A673 (cell line): ENCODE measurements around the gene CUL9.

Experiments used
- EZH2 ChIP-seq: fragments of 200-600 bp; sonication (generic); IDR thresholded peaks from 2 replicates; pipeline ENCODE4 v1.6.1; 2017; ENCODE audit warnings: borderline replicate concordance, low read depth, mild to moderate bottlenecking, mixed read lengths, antibody characterized with exemption, low read length; ENCODE audit not compliant: poor library complexity, severe bottlenecking
- TF ChIP-seq, protein P1 (sequence below): fragments of 300-800, 200-600 bp; sonication (generic); conservative IDR thresholded peaks from 2 replicates; pipeline ENCODE4 v1.5.1; 2017; ENCODE audit warnings: low read depth, mild to moderate bottlenecking, antibody characterized with exemption, low read length, moderate library complexity, mixed read lengths

DNA sequence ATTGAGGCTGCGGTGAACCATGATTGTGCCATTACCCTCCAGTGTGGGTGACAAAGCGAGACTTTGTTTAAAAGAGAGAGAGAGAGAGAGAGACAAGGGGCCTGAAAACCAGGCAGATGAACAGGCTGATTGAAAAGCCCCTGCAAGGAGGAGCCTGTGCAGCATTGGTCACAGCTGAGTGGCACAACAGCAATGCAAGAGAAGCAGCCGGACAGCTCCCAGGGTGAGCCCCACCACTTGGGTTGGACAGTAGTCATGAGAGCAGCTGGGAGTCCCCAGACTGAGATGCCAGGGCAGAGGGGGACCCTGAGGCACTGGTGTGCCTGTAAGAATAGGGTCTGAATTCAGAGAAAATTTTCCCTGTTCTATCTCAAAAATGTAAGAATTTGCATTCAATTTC lies 37.1 kb downstream of the CUL9 start:
- TF ChIP-seq, protein P1, sequence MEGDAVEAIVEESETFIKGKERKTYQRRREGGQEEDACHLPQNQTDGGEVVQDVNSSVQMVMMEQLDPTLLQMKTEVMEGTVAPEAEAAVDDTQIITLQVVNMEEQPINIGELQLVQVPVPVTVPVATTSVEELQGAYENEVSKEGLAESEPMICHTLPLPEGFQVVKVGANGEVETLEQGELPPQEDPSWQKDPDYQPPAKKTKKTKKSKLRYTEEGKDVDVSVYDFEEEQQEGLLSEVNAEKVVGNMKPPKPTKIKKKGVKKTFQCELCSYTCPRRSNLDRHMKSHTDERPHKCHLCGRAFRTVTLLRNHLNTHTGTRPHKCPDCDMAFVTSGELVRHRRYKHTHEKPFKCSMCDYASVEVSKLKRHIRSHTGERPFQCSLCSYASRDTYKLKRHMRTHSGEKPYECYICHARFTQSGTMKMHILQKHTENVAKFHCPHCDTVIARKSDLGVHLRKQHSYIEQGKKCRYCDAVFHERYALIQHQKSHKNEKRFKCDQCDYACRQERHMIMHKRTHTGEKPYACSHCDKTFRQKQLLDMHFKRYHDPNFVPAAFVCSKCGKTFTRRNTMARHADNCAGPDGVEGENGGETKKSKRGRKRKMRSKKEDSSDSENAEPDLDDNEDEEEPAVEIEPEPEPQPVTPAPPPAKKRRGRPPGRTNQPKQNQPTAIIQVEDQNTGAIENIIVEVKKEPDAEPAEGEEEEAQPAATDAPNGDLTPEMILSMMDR = no peak
- no peak for TF ChIP-seq EZH2
